ENCODE results near the gene PTGS2.
"Not testable (repeated sequence)": the region's sequence is repeated elsewhere in the genome, so short reads cannot be mapped to it uniquely, and the experiment has no call there.

Gene PTGS2

DNA sequence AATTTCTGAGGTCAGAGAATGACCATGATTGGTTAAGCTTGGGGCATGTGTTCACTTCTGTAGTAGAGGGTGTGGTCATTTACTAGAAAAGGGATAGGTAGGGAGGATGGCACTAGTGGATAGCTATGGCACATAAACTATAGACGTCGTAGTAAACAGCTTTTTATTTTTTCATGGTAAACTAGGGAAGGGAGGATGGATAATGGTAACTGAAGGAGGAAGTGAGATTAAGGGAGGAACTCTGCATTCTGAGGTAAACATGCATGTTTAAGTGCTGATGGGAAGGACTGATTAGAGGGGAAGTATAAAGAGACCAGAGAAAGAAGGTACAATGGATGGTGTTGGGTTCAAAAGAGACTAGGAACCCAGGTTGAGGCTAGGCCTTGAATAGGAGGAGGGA, 26.9 kb downstream of the PTGS2 start:
- Mint-ChIP-seq H3K4me1 (ENCODE audit: low read depth) (peaks cover 4% of the 10 kb centered on the region), H3K27me3 (ENCODE audit: low read depth) (peaks cover 5% of the 10 kb centered on the region), H3K4me3 (no peak overlapping the region), H3K27ac (no peak overlapping the region), H3K9me3 (peaks cover 2% of the 10 kb centered on the region), H3K36me3 (ENCODE audit: low read depth) (no peaks in the 10 kb centered on the region)

DNA sequence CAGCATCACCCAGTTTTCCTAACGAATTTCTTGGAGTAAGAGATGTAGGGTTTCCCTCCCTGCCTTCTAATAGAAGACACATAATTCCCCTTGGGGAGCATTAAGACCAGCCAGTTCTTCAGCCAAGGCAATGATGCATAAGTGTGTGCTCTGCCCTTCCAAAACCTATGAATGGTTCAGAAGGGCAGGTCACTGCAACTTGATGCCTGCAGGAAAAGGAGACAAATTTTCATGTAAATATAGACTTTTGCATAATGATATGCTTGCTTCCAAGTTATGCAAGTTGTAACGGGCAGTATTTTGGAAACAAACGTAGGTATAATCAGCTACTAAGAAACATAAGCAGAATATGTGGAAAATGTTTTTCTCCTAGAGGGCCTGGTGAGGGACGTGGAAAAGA, 31.6 kb downstream of the PTGS2 start:
- H3K36me3 Mint-ChIP-seq (ENCODE audit: low read depth), result no peaks in the 10 kb centered on the region
- no peaks in the 10 kb centered on the region for H3K9me3 Mint-ChIP-seq
- H3K27ac Mint-ChIP-seq, result no peak overlapping the region
- H3K27me3 Mint-ChIP-seq (ENCODE audit: low read depth), result peaks cover 5% of the 10 kb centered on the region
- H3K4me1 Mint-ChIP-seq (ENCODE audit: low read depth), result peaks cover 4% of the 10 kb centered on the region
- no peak overlapping the region for H3K4me3 Mint-ChIP-seq

GRCh38 chr1:186647985-186648384, 32.2 kb downstream of the PTGS2 start:
- not testable (repeated sequence) for H3K4me1 Mint-ChIP-seq (ENCODE audit: low read depth); H3K27ac Mint-ChIP-seq; H3K27me3 Mint-ChIP-seq (ENCODE audit: low read depth); H3K4me3 Mint-ChIP-seq; H3K36me3 Mint-ChIP-seq (ENCODE audit: low read depth); H3K9me3 Mint-ChIP-seq

GRCh38 chr1:186643614-186644013, 36.6 kb downstream of the PTGS2 start:
- Mint-ChIP-seq H3K9me3 (no peaks in the 10 kb centered on the region), H3K27me3 (ENCODE audit: low read depth) (peaks cover 4% of the 10 kb centered on the region), H3K4me1 (ENCODE audit: low read depth) (no peaks in the 10 kb centered on the region), H3K4me3 (no peak overlapping the region), H3K27ac (no peak overlapping the region), H3K36me3 (ENCODE audit: low read depth) (no peaks in the 10 kb centered on the region)

DNA sequence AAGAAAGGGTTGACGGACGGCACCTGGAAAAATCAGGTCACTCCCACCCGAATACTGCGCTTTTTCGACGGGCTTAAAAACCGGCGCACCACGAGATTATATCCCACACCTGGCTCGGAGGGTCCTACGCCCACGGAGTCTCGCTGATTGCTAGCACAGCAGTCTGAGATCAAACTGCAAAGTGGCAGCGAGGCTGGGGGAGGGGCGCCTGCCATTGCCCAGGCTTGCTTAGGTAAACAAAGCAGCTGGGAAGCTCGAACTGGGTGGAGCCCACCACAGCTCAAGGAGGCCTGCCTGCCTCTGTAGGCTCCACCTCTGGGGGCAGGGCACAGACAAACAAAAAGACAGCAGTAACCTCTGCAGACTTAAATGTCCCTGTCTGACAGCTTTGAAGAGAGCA, 42.7 kb downstream of the PTGS2 start:
- H3K4me3 Mint-ChIP-seq; H3K36me3 Mint-ChIP-seq (ENCODE audit: low read depth); H3K9me3 Mint-ChIP-seq: not testable (repeated sequence)

DNA sequence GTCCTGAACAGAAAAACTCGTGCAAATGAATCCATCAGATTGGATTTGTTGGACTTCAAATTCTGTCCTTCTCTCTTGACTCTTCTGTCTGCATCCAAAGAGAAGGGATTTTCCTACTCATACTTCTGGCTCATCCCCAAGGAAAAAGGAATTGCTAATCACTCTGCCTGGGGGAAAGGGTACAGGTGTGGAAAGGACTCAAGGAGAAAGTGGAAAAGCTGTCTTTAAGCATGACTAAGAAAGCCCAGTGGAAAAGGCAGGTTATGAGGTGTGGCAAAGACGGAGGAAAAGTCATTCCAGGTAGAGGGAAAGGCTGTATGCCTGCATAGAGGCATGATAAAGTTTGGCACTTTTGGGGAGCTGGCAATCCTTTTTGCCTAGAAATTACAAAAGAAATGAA, 43.4 kb downstream of the PTGS2 start:
- Mint-ChIP-seq H3K4me3 (no peak overlapping the region), H3K27ac (no peak overlapping the region), H3K36me3 (ENCODE audit: low read depth) (no peaks in the 10 kb centered on the region), H3K4me1 (ENCODE audit: low read depth) (no peaks in the 10 kb centered on the region), H3K9me3 (no peaks in the 10 kb centered on the region), H3K27me3 (ENCODE audit: low read depth) (peaks cover 4% of the 10 kb centered on the region)

More for the DNA sequence above, 42.7 kb downstream of the PTGS2 start:
- H3K27me3 Mint-ChIP-seq (ENCODE audit: low read depth); H3K27ac Mint-ChIP-seq; H3K4me1 Mint-ChIP-seq (ENCODE audit: low read depth): not testable (repeated sequence)

- peaks cover 3% of the 10 kb centered on the region for H3K27me3 Mint-ChIP-seq (ENCODE audit: low read depth)
- no peak overlapping the region for H3K27ac Mint-ChIP-seq
- no peaks in the 10 kb centered on the region for H3K9me3 Mint-ChIP-seq
- no peaks in the 10 kb centered on the region for H3K4me1 Mint-ChIP-seq (ENCODE audit: low read depth)
- no peak overlapping the region for H3K4me3 Mint-ChIP-seq
- H3K36me3 Mint-ChIP-seq (ENCODE audit: low read depth), result no peaks in the 10 kb centered on the region
Measured at GRCh38 chr1:186634511-186634910, 45.7 kb downstream of the PTGS2 start.

DNA sequence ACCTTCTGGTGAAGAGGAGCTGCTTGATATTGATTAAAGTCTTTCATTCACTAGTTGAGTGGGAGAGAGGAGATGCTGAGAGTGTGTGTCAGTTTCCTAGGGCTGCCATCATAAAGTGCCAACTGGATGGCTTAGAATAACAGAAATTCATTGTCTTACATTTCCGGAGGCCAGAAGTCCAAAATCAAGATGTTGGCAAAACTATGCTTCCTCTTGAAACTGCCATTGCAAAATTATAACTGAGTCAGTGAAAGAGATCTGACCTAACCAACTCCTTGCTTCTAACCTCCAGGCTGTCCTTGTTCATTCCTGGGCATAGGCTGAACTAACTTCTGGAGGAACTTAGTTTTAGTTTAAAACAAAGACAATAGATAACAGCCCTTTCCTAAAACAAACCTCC, 47.1 kb downstream of the PTGS2 start:
- Mint-ChIP-seq H3K27ac (no peak overlapping the region), H3K9me3 (no peaks in the 10 kb centered on the region), H3K4me1 (ENCODE audit: low read depth) (no peaks in the 10 kb centered on the region), H3K27me3 (ENCODE audit: low read depth) (peaks cover 3% of the 10 kb centered on the region), H3K36me3 (ENCODE audit: low read depth) (no peaks in the 10 kb centered on the region), H3K4me3 (no peak overlapping the region)

DNA sequence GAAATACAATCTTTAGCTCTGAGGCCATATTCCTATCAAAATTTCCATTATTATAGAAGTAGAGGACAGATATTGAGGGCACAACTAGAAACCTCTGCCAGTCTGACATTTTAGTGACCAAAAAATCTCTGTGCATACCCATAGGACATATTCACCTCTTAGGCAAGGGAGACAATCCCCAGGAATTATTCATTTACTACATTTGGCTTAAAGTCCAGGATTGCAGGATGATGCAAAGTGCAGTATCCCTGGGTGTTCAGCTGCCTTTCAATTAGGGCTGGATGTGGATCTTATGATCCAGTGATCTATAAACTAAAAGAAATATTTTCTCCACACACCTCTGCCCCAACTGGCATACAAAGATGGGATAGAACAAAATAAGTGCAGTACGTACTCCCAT, 50.9 kb downstream of the PTGS2 start:
- H3K27me3 Mint-ChIP-seq (ENCODE audit: low read depth), result peaks cover 24% of the 10 kb centered on the region
- H3K4me3 Mint-ChIP-seq, result no peak overlapping the region
- no peaks in the 10 kb centered on the region for H3K4me1 Mint-ChIP-seq (ENCODE audit: low read depth)
- H3K36me3 Mint-ChIP-seq (ENCODE audit: low read depth), result no peaks in the 10 kb centered on the region
- H3K9me3 Mint-ChIP-seq, result no peaks in the 10 kb centered on the region
- no peak overlapping the region for H3K27ac Mint-ChIP-seq

GRCh38 chr1:186628910-186629309, 51.3 kb downstream of the PTGS2 start:
- H3K36me3 Mint-ChIP-seq (ENCODE audit: low read depth), result no peaks in the 10 kb centered on the region
- H3K27ac Mint-ChIP-seq, result no peak overlapping the region
- no peak overlapping the region for H3K4me3 Mint-ChIP-seq
- peaks cover 24% of the 10 kb centered on the region for H3K27me3 Mint-ChIP-seq (ENCODE audit: low read depth)
- H3K4me1 Mint-ChIP-seq (ENCODE audit: low read depth), result no peaks in the 10 kb centered on the region
- H3K9me3 Mint-ChIP-seq, result no peaks in the 10 kb centered on the region

DNA sequence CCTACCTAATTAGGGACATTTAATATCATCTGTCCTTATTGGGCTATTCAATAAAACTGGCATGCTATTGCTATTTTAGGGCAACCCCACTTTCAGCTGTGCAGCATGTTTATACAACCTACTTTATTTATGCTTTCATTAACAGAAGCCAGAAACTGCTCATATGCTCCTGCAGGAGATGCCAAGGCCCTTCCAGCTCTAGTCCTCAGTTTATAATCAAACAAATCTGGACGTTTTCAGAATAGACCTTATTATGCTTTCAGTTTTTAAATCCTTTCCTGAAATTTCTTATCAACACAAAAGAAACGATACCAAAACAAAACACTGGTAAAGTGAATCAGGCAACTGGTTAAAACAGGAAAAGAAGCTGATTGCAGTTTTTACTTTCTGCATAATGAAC, 53.2 kb downstream of the PTGS2 start:
- Mint-ChIP-seq H3K27me3 (ENCODE audit: low read depth) (peaks cover 31% of the 10 kb centered on the region), H3K27ac (no peak overlapping the region), H3K36me3 (ENCODE audit: low read depth) (no peaks in the 10 kb centered on the region), H3K4me1 (ENCODE audit: low read depth) (no peaks in the 10 kb centered on the region), H3K9me3 (no peaks in the 10 kb centered on the region), H3K4me3 (no peak overlapping the region)

GRCh38 chr1:186626356-186626932, 53.8 kb downstream of the PTGS2 start:
- Mint-ChIP-seq H3K27me3 (ENCODE audit: low read depth) (peaks cover 34% of the 10 kb centered on the region), H3K36me3 (ENCODE audit: low read depth) (no peaks in the 10 kb centered on the region), H3K4me3 (no peak overlapping the region), H3K27ac (no peak overlapping the region), H3K4me1 (ENCODE audit: low read depth) (peaks cover 2% of the 10 kb centered on the region), H3K9me3 (no peaks in the 10 kb centered on the region)

DNA sequence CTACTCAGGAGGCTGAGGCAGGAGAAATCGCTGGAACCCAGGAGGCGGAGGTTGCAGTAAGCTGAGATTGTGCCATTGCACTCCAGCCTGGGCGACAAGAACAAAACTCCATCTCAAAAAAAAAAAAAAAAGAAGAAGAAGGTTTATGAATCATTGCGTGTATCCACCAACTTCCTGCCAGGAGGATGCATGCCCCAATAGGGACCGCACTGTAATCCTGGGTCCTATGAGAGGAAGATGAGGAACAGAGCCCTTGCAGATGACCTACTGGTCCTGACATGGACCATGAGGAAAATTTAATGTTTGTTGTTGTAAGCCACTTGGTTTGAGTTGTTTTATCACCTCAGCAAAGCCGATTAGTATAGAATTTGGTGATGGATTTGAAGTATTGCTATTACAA, 56.7 kb downstream of the PTGS2 start:
- Mint-ChIP-seq H3K36me3 (ENCODE audit: low read depth) (no peaks in the 10 kb centered on the region), H3K9me3 (no peaks in the 10 kb centered on the region), H3K4me3 (no peak overlapping the region), H3K27ac (no peak overlapping the region), H3K4me1 (ENCODE audit: low read depth) (peaks cover 14% of the 10 kb centered on the region), H3K27me3 (ENCODE audit: low read depth) (peaks cover 35% of the 10 kb centered on the region)
